Natural killer cell treated with Interleukin-12 subunit alpha and Interleukin-12 subunit beta and Interleukin-15 and Interleukin-18, amount 100 ng/mL, for 72 hours (primary cell): ENCODE results near the gene CDC27. TPM values are rescaled to one million over a fixed set of nuclear protein-coding genes. Genes with fewer than 3 reads are reported as not detected.
"Not testable (repeated sequence)": the region's sequence is repeated elsewhere in the genome, so short reads cannot be mapped to it uniquely, and the experiment has no call there.

Experiments
- ATAC-seq, 2 donors: fragments of 150-1000 bp; cut with Tn5 transposase in 1 of 2; sonication (Bioruptor Pico), chemical (Tn5 transposase) in 1 of 2; 2 replicates each; pipeline ENCODE4 v1.10.0; 2021
- DNase-seq: peaks from one replicate; pipeline ENCODE4 v3.0.0; 2022; ENCODE audit warnings: low spot score
- H3K27ac Mint-ChIP-seq, 2 donors: 1 replicate in 1 of 2; 2 replicates in 1 of 2; pipeline ENCODE4 v1.8.0; 2022; ENCODE audit warnings: mixed read lengths in 2 of 2, mild to moderate bottlenecking in 1 of 2, moderate library complexity in 1 of 2
- H3K27me3 Mint-ChIP-seq, 2 donors: 1 replicate in 1 of 2; 2 replicates in 1 of 2; pipeline ENCODE4 v1.8.0; 2022; ENCODE audit warnings: mixed read lengths in 2 of 2
- H3K36me3 Mint-ChIP-seq: one replicate; pipeline ENCODE4 v1.8.0; 2022; ENCODE audit warnings: mixed read lengths
- H3K4me1 Mint-ChIP-seq, 2 donors: 1 replicate in 1 of 2; 2 replicates in 1 of 2; pipeline ENCODE4 v1.8.0; 2022; ENCODE audit warnings: low read depth in 2 of 2, mixed read lengths in 2 of 2, mild to moderate bottlenecking in 1 of 2
- H3K4me3 Mint-ChIP-seq: one replicate; pipeline ENCODE4 v1.8.0; 2022; ENCODE audit warnings: mixed read lengths
- H3K9me3 Mint-ChIP-seq: 2 replicates; pipeline ENCODE4 v1.8.0; 2022; ENCODE audit warnings: mixed read lengths
- total RNA-seq, 2 donors: library from RNA; stranded (reverse); gene quantifications; one replicate each; pipeline ENCODE4 v1.2.3, GENCODE V29; 2022

The CDC27 gene
- total RNA-seq, 2 donors from 2014 or later, result 134 to 141 TPM

DNA sequence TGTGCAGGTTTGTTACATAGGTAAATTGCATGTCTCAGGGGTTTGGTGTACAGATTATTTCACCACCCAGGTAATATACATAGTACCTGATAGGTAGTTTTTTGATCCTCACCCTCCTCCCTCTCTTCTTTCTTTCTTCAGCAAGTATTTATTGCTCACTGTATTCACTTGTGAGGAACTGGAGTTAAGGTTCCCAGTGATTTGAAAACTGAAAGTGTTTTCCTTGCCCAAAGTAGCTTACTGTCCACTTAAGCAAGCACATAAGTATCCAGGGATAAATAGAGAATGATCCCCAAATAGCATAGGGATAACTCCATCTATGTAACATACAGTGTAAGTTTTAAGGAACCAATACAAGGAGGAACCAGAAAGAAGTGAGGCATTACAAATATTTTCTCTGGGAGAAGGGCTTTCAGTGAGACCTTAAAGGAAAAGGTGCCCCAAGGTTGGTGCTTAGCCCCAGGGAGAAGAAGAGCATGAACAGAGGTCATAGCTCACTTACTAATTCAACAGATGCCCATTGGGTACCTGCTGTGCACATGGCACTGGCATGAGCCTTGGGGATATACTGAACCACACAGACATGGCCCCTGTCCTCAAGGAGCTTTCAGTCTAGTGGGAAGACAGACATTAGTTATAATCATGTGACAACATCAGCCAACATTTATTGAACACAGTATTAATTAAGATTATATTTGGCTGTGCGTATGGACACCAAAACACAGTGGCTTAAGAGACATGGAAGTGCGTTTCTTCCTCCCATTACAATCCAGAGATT, 37.0 kb upstream of the CDC27 start:
- H3K27me3 Mint-ChIP-seq, result peaks cover 0 to 12% of the 10 kb centered on the region in 2 donors
- peak overlapping the region in 1 of 2 donors; percentile 68 for H3K27ac Mint-ChIP-seq
- H3K9me3 Mint-ChIP-seq, result no peaks in the 10 kb centered on the region
- no peak overlapping the region for H3K4me3 Mint-ChIP-seq
- peaks cover 19 to 26% of the 10 kb centered on the region in 2 donors for H3K4me1 Mint-ChIP-seq
- no peaks in the 10 kb centered on the region for H3K36me3 Mint-ChIP-seq
- DNase-seq (no peak), ATAC-seq (no peak)

DNA sequence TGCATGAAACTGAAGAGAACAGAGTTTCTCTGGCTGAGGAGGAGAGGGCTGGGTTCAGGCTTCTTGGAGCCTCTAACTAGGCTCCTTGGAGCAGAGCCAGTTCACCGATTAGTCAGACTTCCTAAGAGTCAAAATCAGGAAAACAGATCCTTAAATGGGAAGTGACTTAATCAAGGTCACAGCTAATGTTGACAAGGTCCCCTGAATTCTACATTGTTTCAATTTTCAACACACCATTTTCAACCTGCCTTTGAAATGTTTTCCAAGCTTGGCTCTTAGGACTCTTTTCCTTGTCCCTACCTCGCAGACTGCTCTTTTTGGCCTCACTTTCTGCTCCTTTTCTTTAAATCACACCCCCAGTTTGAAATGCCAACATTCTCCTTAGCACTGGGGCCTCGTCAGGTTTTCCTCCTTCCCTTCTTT, 36.4 kb upstream of the CDC27 start:
- H3K36me3 Mint-ChIP-seq, result no peaks in the 10 kb centered on the region
- H3K9me3 Mint-ChIP-seq, result no peaks in the 10 kb centered on the region
- H3K27ac Mint-ChIP-seq, result peak overlapping the region in 1 of 2 donors; percentile 68
- peaks cover 22 to 27% of the 10 kb centered on the region in 2 donors for H3K4me1 Mint-ChIP-seq
- H3K27me3 Mint-ChIP-seq, result peaks cover 0 to 9% of the 10 kb centered on the region in 2 donors
- DNase-seq (no peak), ATAC-seq (no peak)
- H3K4me3 Mint-ChIP-seq, result no peak overlapping the region

DNA sequence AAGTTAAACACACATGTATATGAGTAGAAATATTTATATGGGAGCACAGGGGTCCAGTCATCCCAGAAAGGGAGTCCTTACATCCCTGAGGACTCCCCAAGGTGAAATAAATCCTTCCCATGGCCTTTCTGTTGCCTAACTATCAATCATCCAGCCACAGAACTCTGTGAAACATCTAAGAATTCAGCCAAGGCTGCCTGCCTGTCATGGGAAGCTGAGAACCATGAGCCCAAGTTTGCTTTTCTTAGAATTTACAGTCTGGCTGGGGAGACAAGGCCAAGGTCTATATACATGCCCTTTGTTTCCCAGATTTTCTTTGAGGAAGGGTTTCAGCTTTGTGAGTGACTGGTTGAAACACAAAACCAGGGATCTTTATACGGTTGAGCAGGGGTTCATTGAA, 35.9 kb upstream of the CDC27 start:
- Mint-ChIP-seq H3K4me3 (no peak overlapping the region), H3K27me3 (peaks cover 0 to 4% of the 10 kb centered on the region in 2 donors), H3K36me3 (no peaks in the 10 kb centered on the region), H3K27ac (no peak overlapping the region), H3K4me1 (peaks cover 22 to 27% of the 10 kb centered on the region in 2 donors), H3K9me3 (no peaks in the 10 kb centered on the region)
- DNase-seq (no peak), ATAC-seq (no peak)

DNA sequence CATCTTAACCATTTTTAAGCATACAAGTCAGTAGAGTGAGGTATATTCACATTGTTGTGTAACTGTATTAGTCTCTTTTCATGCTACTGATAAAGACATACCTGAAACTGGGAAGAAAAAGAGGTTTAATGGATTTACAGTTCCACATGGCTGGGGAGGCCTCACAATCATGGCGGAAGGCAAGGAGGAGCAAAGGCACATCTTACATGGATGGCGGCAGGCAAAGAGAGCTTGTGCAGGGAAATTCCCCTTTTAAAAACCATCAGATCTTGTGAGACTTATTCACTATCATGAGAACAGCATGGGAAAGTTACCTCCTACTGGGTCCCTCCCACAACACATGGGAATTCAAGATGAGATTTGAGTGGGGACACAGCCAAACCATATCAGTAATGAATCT, 35.0 kb upstream of the CDC27 start:
- not testable (repeated sequence) for H3K27me3 Mint-ChIP-seq, H3K9me3 Mint-ChIP-seq, H3K4me3 Mint-ChIP-seq, ATAC-seq, DNase-seq, H3K36me3 Mint-ChIP-seq
- Mint-ChIP-seq H3K27ac (peak overlapping the region in 1 of 2 donors; percentile 10), H3K4me1 (peaks cover 23 to 27% of the 10 kb centered on the region in 2 donors)

DNA sequence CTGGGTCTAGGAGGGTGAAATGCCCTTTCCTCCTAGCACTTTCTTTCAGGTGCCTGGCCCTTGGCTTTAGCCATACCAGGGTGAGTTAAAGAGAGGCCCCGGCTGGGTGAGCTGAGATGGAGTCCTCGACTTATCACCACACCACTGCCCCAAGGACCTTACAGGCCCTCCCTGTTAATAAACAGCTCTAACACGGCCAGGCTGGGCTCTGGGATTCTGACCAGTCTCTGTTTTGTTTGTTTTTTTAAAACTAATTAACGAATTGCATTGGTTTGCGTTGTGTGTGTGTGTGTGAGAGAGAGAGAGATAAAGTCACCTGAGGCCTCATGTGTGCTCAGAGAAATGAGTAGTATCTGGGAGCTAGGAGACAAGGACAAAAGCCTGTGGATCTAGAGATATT, 34.4 kb upstream of the CDC27 start:
- Mint-ChIP-seq H3K9me3 (no peaks in the 10 kb centered on the region), H3K27me3 (no peaks in the 10 kb centered on the region), H3K36me3 (no peaks in the 10 kb centered on the region), H3K4me1 (peaks cover 29 to 33% of the 10 kb centered on the region in 2 donors), H3K27ac (no peak overlapping the region), H3K4me3 (no peak overlapping the region)
- ATAC-seq, result no peak
- DNase-seq, result no peak

- peaks cover 33 to 35% of the 10 kb centered on the region in 2 donors for H3K4me1 Mint-ChIP-seq
- DNase-seq (no peak), ATAC-seq (no peak)
- H3K9me3 Mint-ChIP-seq, result no peaks in the 10 kb centered on the region
- H3K4me3 Mint-ChIP-seq, result no peak overlapping the region
- no peak overlapping the region for H3K27ac Mint-ChIP-seq
- no peaks in the 10 kb centered on the region for H3K27me3 Mint-ChIP-seq
- no peaks in the 10 kb centered on the region for H3K36me3 Mint-ChIP-seq
Measured at GRCh38 chr17:47223007-47223406, 33.9 kb upstream of the CDC27 start.

DNA sequence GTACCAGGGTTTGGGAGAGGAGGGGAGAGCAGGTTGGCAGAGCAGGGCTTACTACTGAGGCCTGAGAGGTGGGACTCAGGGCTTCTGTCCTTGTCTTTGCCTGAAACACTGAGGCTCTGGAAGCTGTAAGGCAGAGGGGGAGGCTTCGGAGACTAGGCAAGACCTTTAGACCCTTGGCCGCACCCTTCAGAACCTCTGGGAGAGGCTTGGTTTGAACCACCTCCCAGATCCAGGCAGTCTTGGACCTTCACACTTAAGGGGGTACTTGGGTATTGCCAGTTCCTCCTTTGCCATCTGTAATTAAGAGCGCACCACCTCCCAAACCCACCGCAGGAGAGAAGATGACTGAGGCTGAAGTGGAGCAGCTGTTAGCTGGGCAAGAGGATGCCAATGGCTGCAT, 33.0 kb upstream of the CDC27 start:
- peak overlapping the region in 1 of 2 donors; percentile 61 for H3K27ac Mint-ChIP-seq
- ATAC-seq (no peak), DNase-seq (no peak)
- no peaks in the 10 kb centered on the region for H3K36me3 Mint-ChIP-seq
- no peaks in the 10 kb centered on the region for H3K27me3 Mint-ChIP-seq
- H3K4me3 Mint-ChIP-seq, result no peak overlapping the region
- no peaks in the 10 kb centered on the region for H3K9me3 Mint-ChIP-seq
- peaks cover 34 to 39% of the 10 kb centered on the region in 2 donors for H3K4me1 Mint-ChIP-seq

DNA sequence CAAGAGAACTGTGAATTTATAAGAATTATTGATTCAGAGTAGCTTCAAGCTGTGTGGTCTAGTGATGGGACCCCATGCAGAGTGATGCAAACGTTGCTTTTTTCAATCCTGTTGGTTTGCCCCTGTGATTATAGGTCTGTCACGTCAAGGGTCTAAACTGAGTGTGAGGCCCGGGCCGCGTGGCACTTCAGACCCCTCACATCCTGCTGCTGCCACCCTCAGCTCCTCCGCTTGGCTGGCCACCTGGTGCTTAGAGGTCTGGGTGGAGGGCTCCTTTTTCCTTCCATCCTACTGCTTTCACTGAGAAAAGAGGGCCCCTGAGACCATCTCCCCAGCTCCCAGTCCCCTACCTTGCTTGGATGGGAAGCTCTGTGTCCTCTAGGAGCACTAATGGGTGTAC, 32.1 kb upstream of the CDC27 start:
- Mint-ChIP-seq H3K27me3 (no peaks in the 10 kb centered on the region), H3K4me3 (no peak overlapping the region), H3K27ac (peak overlapping the region in 1 of 2 donors; percentile 61), H3K9me3 (no peaks in the 10 kb centered on the region), H3K36me3 (no peaks in the 10 kb centered on the region), H3K4me1 (peaks cover 34 to 39% of the 10 kb centered on the region in 2 donors)
- no peak for ATAC-seq
- DNase-seq, result no peak

- Mint-ChIP-seq H3K4me1 (peaks cover 34 to 39% of the 10 kb centered on the region in 2 donors), H3K27ac (peak overlapping the region; percentile 56 to 90), H3K9me3 (no peaks in the 10 kb centered on the region), H3K27me3 (no peaks in the 10 kb centered on the region), H3K4me3 (peak overlapping the region; percentile 75), H3K36me3 (no peaks in the 10 kb centered on the region)
- ATAC-seq (peak; percentile 92 to 94), DNase-seq (no peak)
Measured at GRCh38 chr17:47220531-47220999, 31.5 kb upstream of the CDC27 start.

DNA sequence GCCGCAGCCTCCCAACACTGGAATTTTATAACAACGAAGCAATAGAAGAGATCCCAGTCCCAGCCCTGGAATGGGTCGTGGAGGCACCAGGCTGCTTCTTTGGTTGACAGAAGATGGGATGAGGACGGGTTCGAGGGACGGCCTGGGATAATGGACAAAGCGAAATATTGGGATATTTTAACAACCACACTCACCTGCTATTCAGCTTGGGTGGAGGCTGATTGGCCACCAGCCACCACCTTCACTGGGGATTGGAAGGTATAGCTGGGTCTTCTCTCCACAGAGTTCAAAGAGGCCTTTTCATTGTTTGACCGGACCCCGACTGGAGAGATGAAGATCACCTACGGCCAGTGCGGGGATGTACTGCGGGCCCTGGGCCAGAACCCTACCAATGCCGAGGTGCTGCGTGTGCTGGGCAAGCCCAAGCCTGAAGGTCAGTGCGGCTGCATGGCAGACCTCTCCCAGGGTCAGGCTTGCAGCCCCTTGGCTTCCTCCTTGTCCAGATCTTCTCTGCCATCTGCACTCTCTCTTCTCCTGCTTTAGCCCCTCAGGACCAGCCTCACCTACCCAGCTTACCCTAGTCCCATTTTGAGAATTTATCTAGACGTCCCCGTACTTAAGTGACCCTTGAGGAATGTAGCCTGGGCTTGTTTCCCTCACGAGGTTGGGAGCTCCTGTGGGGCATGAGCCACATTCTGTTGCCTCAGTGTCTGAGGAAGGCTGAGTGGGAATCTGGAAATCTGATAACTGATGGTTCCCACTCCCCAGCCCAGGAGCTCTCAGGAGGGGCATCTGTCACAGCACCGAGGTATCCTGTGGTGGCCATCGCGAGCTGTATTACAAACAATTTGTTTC, 30.8 kb upstream of the CDC27 start:
- no peaks in the 10 kb centered on the region for H3K36me3 Mint-ChIP-seq
- no peak for ATAC-seq
- H3K27me3 Mint-ChIP-seq, result no peaks in the 10 kb centered on the region
- peak overlapping the region; percentile 56 to 90 for H3K27ac Mint-ChIP-seq
- H3K4me1 Mint-ChIP-seq, result peaks cover 39% of the 10 kb centered on the region in 2 donors
- no peak for DNase-seq
- H3K9me3 Mint-ChIP-seq, result no peaks in the 10 kb centered on the region
- H3K4me3 Mint-ChIP-seq, result peak overlapping the region; percentile 75

GRCh38 chr17:47218896-47219430, 29.9 kb upstream of the CDC27 start:
- Mint-ChIP-seq H3K27ac (peak overlapping the region; percentile 56 to 71), H3K4me3 (peak overlapping the region; percentile 51), H3K9me3 (no peaks in the 10 kb centered on the region), H3K36me3 (no peaks in the 10 kb centered on the region), H3K27me3 (no peaks in the 10 kb centered on the region), H3K4me1 (peaks cover 39% of the 10 kb centered on the region in 2 donors)
- no peak for DNase-seq
- no peak for ATAC-seq

GRCh38 chr17:47217279-47217678, 28.2 kb upstream of the CDC27 start:
- H3K9me3 Mint-ChIP-seq, H3K27me3 Mint-ChIP-seq, H3K36me3 Mint-ChIP-seq, H3K4me3 Mint-ChIP-seq, DNase-seq: not testable (repeated sequence)
- peaks cover 35 to 39% of the 10 kb centered on the region in 2 donors for H3K4me1 Mint-ChIP-seq
- H3K27ac Mint-ChIP-seq, result peak overlapping the region in 1 of 2 donors; percentile 61
- ATAC-seq, result peak; percentile 60 to 68

GRCh38 chr17:47216821-47217220, 27.7 kb upstream of the CDC27 start:
- not testable (repeated sequence) for ATAC-seq

More at GRCh38 chr17:47216821-47217220, 27.7 kb upstream of the CDC27 start:
- H3K27ac Mint-ChIP-seq, result peak overlapping the region in 1 of 2 donors; percentile 61
- peaks cover 33 to 39% of the 10 kb centered on the region in 2 donors for H3K4me1 Mint-ChIP-seq
- not testable (repeated sequence) for H3K36me3 Mint-ChIP-seq, H3K4me3 Mint-ChIP-seq, DNase-seq, H3K9me3 Mint-ChIP-seq, H3K27me3 Mint-ChIP-seq
